Activated CD4-positive, alpha-beta T cell treated with anti-CD3 and anti-CD28 coated beads, Interleukin-2, Interleukin-4, amounts not matched to agents 100 ng/mL and 50 ng/mL, durations not matched to agents 16 hours and 8 hours (primary cell): ENCODE measurements around the gene PCSK4.

Experiments
- DNase-seq: peaks from one replicate; pipeline ENCODE4 v3.0.0-alpha.2; 2020; ENCODE audit warnings: low spot score

Gene PCSK4

GRCh38 chr19:1438035-1438932 lies 51.9 kb downstream of the PCSK4 start, which contains the start of gene RPS15:
TSS of gene RPS15 (plus strand) at chr19:1438396. CDS start at chr19:1438426, 30 bp downstream.
- peak; percentile 97 for DNase-seq

- no peak for DNase-seq
These were observed 52.5 kb downstream of the PCSK4 start for GRCh38 chr19:1437609-1438008.

GRCh38 chr19:1435378-1435989 lies 54.7 kb downstream of the PCSK4 start:
- DNase-seq: no peak

- DNase-seq: no peak
These were observed 55.5 kb downstream of the PCSK4 start for GRCh38 chr19:1434577-1435060.

GRCh38 chr19:1434040-1434366 lies 56.1 kb downstream of the PCSK4 start:
- DNase-seq: no peak

- DNase-seq: no peak
These were observed 56.8 kb downstream of the PCSK4 start for GRCh38 chr19:1433119-1434039.

GRCh38 chr19:1432507-1432887 lies 57.7 kb downstream of the PCSK4 start:
- DNase-seq: no peak

GRCh38 chr19:1431759-1432506 lies 58.2 kb downstream of the PCSK4 start:
- no peak for DNase-seq
